GM12878 (cell line): ENCODE data around the gene NXPE4. TPM values are rescaled to one million over a fixed set of nuclear protein-coding genes. Genes with fewer than 3 reads are reported as not detected.

Experiments
- ATAC-seq: fragments of 200-7000 bp; cut with Tn5 transposase; 3 replicates; pipeline ENCODE4 v1.9.1; 2020; ENCODE audit warnings: mild to moderate bottlenecking, moderate library complexity
- BruUV-seq: library from RNA; stranded (reverse); fragments of 400-500 nt; replicated peaks from 2 replicates; lab custom pipeline; 2021; lab: Mats Ljungman, UMichigan
- CTCF ChIA-PET: fragments of 300-600 bp; sonication (Branson Sonifier 250); formaldehyde crosslinking; extraction: SDS; loops from one replicate; lab custom pipeline; 2021; ENCODE audit warnings: inconsistent platforms; lab: Yijun Ruan, JAX
- POLR2A ChIA-PET: fragments of 350-600 bp; formaldehyde crosslinking; extraction: SDS; loops from one replicate; lab custom pipeline; 2021; ENCODE audit warnings: inconsistent platforms; lab: Charles Lee
- RAD21 ChIA-PET: fragments of 300-600 bp; sonication (Branson Sonifier 250); formaldehyde crosslinking; loops from one replicate; lab custom pipeline; 2023; ENCODE audit warnings: antibody characterized with exemption; ENCODE audit not compliant: unreplicated experiment; lab: Charles Lee
- SMC1A ChIA-PET: fragments of 300-600 bp; sonication (Branson Sonifier 250); formaldehyde crosslinking; loops from one replicate; lab custom pipeline; 2023; ENCODE audit not compliant: unreplicated experiment, uncharacterized antibody; lab: Charles Lee
- DNase-seq: peaks from one replicate; pipeline ENCODE4 v3.0.0-alpha.2; 2011; ENCODE audit warnings: low read depth, low spot score
- FAIRE-seq: peaks from 3 replicates; lab custom pipeline; 2011; peaks lifted over from hg19 to GRCh38; lab: Jason Lieb, UNC
- H2AFZ ChIP-seq: 2 replicates; pipeline ENCODE4 v1.6.0; 2011; ENCODE audit warnings: low read depth, low read length, control low read depth; ENCODE audit not compliant: control insufficient read depth
- H3K27ac ChIP-seq: 2 replicates; pipeline ENCODE4 v1.5.1; 2011; ENCODE audit warnings: control low read depth; ENCODE audit not compliant: control insufficient read depth, insufficient read depth
- H3K27me3 ChIP-seq, 2 experiments: replicated peaks in 1 of 2; 2 replicates each; pipeline versions ENCODE4 v1.6.0 to v1.6.1; 2011; ENCODE audit warnings: low read length in 1 of 2; ENCODE audit not compliant: control insufficient read depth in 2 of 2, insufficient read depth in 2 of 2
- H3K36me3 ChIP-seq, 2 experiments: 2 replicates each; pipeline ENCODE4 v1.5.1; 2011; ENCODE audit warnings: low read length in 1 of 2; ENCODE audit not compliant: control insufficient read depth in 2 of 2, insufficient read depth in 2 of 2
- H3K4me1 ChIP-seq: 2 replicates; pipeline ENCODE4 v1.6.1; 2011; ENCODE audit warnings: mild to moderate bottlenecking, low read length, moderate library complexity, mixed read lengths; ENCODE audit not compliant: control insufficient read depth, insufficient read depth
- H3K4me2 ChIP-seq: 2 replicates; pipeline ENCODE4 v1.6.0; 2011; ENCODE audit warnings: control low read depth; ENCODE audit not compliant: control insufficient read depth, insufficient read depth
- H3K4me3 ChIP-seq: fragments of 200-600 bp; sonication (generic); 2 replicates; pipeline ENCODE4 v1.5.1; 2016
- H3K79me2 ChIP-seq: 2 replicates; pipeline ENCODE4 v1.6.0; 2011; ENCODE audit warnings: low read length; ENCODE audit not compliant: control insufficient read depth, insufficient read depth
- H3K9ac ChIP-seq: 2 replicates; pipeline ENCODE4 v1.8.0; 2011; ENCODE audit warnings: low read length, control low read depth, mixed read lengths; ENCODE audit not compliant: control insufficient read depth, insufficient read depth
- H3K9me3 ChIP-seq: replicated peaks from 3 replicates; pipeline ENCODE4 v1.5.1; 2011; ENCODE audit warnings: mild to moderate bottlenecking, low read length; ENCODE audit not compliant: control insufficient read depth, insufficient read depth
- H4K20me1 ChIP-seq: 2 replicates; pipeline ENCODE4 v1.6.0; 2011; ENCODE audit not compliant: control insufficient read depth, insufficient read depth
- BACH1 ChIP-seq: fragments of 450-650 bp; IDR thresholded peaks from 2 replicates; pipeline ENCODE4 v1.6.1; 2017; ENCODE audit warnings: mild to moderate bottlenecking, borderline replicate concordance
- BRCA1 ChIP-seq: IDR thresholded peaks from 2 replicates; pipeline ENCODE4 v1.6.1; 2011; ENCODE audit warnings: low read depth, low read length, improper control_type of control experiment
- CHD4 ChIP-seq: fragments of 200-600 bp; sonication (generic); IDR thresholded peaks from 2 replicates; pipeline ENCODE4 v1.6.1; 2016; ENCODE audit warnings: mild to moderate bottlenecking
- IKZF1 ChIP-seq: fragments of 450-650 bp; conservative IDR thresholded peaks from 2 replicates; pipeline ENCODE4 v1.6.1; 2017; ENCODE audit warnings: antibody characterized with exemption, mild to moderate bottlenecking
- JUNB ChIP-seq: IDR thresholded peaks from 2 replicates; pipeline ENCODE4 v1.6.1; 2016; ENCODE audit warnings: antibody characterized with exemption, mild to moderate bottlenecking
- MXI1 ChIP-seq: fragments of 150-350 bp; IDR thresholded peaks from 2 replicates; pipeline ENCODE4 v1.6.1; 2011; ENCODE audit warnings: low read depth, mild to moderate bottlenecking, inconsistent platforms, low read length, improper control_type of control experiment
- SPI1 ChIP-seq: IDR thresholded peaks from 2 replicates; pipeline ENCODE4 v1.6.1; 2011; ENCODE audit warnings: low read depth, mild to moderate bottlenecking, low read length, moderate library complexity, borderline replicate concordance; ENCODE audit not compliant: insufficient read depth
- STAT3 ChIP-seq: IDR thresholded peaks from 2 replicates; pipeline ENCODE4 v1.6.1; 2011; ENCODE audit warnings: low read depth, low read length, improper control_type of control experiment
- TBL1XR1 ChIP-seq: IDR thresholded peaks from 2 replicates; pipeline ENCODE4 v1.6.1; 2012; ENCODE audit warnings: low read depth, low read length, improper control_type of control experiment
- USF1 ChIP-seq: IDR thresholded peaks from 2 replicates; pipeline ENCODE4 v1.6.1; 2011; ENCODE audit warnings: borderline replicate concordance, low read depth, mild to moderate bottlenecking, moderate library complexity, mixed read lengths, low read length; ENCODE audit not compliant: insufficient read depth; ENCODE audit errors: extremely low read length
- ZNF24 ChIP-seq: fragments of 450-650 bp; IDR thresholded peaks from 2 replicates; pipeline ENCODE4 v1.6.1; 2017; ENCODE audit warnings: antibody characterized with exemption, mild to moderate bottlenecking
- WGBS: methylation state at CpG from one replicate; pipeline ENCODE4 v1.1.6; 2016; ENCODE audit warnings: low lambda C conversion rate; ENCODE audit not compliant: insufficient replicate concordance, insufficient coverage; ENCODE audit errors: missing lambda C conversion rate; 5-methylcytosine and 5-hydroxymethylcytosine counted together
- in situ Hi-C: fragments of 300-500 bp; cut with MboI; formaldehyde crosslinking; loops from 9 replicates; pipeline ENCODE4 v1.14.3; 2018; ENCODE audit warnings: mixed read lengths
- intact Hi-C: fragments of 100-400 bp; cut with micrococcal nuclease; formaldehyde crosslinking; loops from one replicate; pipeline ENCODE4 v1.14.2; 2022; ENCODE audit not compliant: unreplicated experiment
- polyA plus RNA-seq, 11 experiments: library from polyadenylated mRNA; depleted of rRNA in 4 of 11; unstranded in 6 of 11; stranded (reverse) in 5 of 11; fragments of >200 nt; fragmentation: Nextera tagmentation in 4 of 11; fragmentation: Illumina TruSeq in 1 of 11; extraction: Ambion mirVana in 4 of 11; extraction: Trizol in 1 of 11; gene quantifications; 1 replicate in 1 of 11; 2 replicates in 10 of 11; pipeline versions ENCODE4 v1.2.1 to v1.2.3, GENCODE V29; 2011 to 2016; ENCODE audit warnings: inconsistent platforms in 2 of 11, missing spikeins in 2 of 11, low read depth in 1 of 11
- total RNA-seq, 4 experiments: library from RNA; depleted of rRNA in 3 of 4; stranded (reverse); fragments of >200 nt in 3 of 4; fragmentation: Illumina TruSeq in 1 of 4; extraction: Trizol in 1 of 4; gene quantifications; 2 replicates each; pipeline versions ENCODE4 v1.2.1 to v1.2.3, GENCODE V29; 2013 to 2021
- TF ChIP-seq, protein P1 (sequence below): fragments of 450-650 bp; IDR thresholded peaks from 2 replicates; pipeline ENCODE4 v1.6.1; 2017; ENCODE audit warnings: mild to moderate bottlenecking, moderate library complexity
- TF ChIP-seq, protein P2 (sequence below): fragments of 450-650 bp; IDR thresholded peaks from 2 replicates; pipeline ENCODE4 v1.6.1; 2017; ENCODE audit warnings: antibody characterized with exemption, mild to moderate bottlenecking, moderate library complexity

NXPE4 gene
- total and polyA plus RNA-seq, 10 of the 15 experiments (the other 5 are each of a cell fraction or from before 2014, with no cell fraction given): not detected

DNA sequence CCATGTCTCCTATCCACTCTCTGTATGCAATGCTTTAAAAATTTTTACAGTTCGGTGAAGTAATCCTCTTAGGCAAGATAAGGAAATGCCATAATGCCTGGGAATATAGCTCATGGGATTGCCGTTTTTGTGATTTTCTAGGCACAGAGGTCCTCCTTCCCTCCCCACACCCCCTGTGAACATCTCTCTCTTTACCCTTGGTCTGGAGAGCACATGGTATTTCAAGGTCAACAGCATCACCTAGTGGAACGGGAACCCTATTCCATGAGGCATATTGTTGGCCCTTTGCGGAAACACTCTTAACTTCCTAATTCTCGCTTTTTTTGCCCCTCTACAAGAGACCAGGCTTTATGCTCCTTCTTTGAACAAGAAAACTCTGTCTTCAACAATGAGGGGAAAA lies 8.8 kb downstream of the NXPE4 start:
- intact Hi-C loops (no loop called here), in situ Hi-C loops (loop anchor here (10.0 kb wide), 1 partner anchor 58 kb away; no protein-coding TSS in a partner anchor)
- ChIA-PET CTCF (interaction anchor here (1.3 kb wide), 1 partner anchor 190 kb away, joined by 3 read pairs; no protein-coding TSS in a partner anchor), SMC1A (no interaction called here), POLR2A (no interaction called here), RAD21 (no interaction called here)
- no peaks in the 10 kb centered on the region for H3K79me2 ChIP-seq
- FAIRE-seq: no peak
- 68% methylated on average over 5 of the region's 5 CpGs for WGBS
- H3K4me1 ChIP-seq: no peaks in the 10 kb centered on the region
- no TSS peak for BruUV-seq
- ATAC-seq: no peak
- H3K4me2 ChIP-seq: no peak overlapping the region
- no peak for DNase-seq
- no peak overlapping the region for H3K9ac ChIP-seq
- H4K20me1 ChIP-seq: no peaks in the 10 kb centered on the region
- no peak overlapping the region for H2AFZ ChIP-seq
- H3K9me3 ChIP-seq: peaks cover 79% of the 10 kb centered on the region
- no peaks in the 10 kb centered on the region for H3K36me3 ChIP-seq
- H3K27ac ChIP-seq: no peak overlapping the region
- no peak overlapping the region for H3K4me3 ChIP-seq
- peaks cover 0 to 15% of the 10 kb centered on the region in 2 experiments; a peak in 3 of 4 replicates for H3K27me3 ChIP-seq
- TF ChIP-seq ZNF24 (no peak), JUNB (no peak), CHD4 (no peak), BACH1 (no peak), BRCA1 (no peak), USF1 (no peak), TBL1XR1 (no peak), IKZF1 (no peak), MXI1 (no peak), SPI1 (no peak), STAT3 (no peak)
- TF ChIP-seq, protein P1, sequence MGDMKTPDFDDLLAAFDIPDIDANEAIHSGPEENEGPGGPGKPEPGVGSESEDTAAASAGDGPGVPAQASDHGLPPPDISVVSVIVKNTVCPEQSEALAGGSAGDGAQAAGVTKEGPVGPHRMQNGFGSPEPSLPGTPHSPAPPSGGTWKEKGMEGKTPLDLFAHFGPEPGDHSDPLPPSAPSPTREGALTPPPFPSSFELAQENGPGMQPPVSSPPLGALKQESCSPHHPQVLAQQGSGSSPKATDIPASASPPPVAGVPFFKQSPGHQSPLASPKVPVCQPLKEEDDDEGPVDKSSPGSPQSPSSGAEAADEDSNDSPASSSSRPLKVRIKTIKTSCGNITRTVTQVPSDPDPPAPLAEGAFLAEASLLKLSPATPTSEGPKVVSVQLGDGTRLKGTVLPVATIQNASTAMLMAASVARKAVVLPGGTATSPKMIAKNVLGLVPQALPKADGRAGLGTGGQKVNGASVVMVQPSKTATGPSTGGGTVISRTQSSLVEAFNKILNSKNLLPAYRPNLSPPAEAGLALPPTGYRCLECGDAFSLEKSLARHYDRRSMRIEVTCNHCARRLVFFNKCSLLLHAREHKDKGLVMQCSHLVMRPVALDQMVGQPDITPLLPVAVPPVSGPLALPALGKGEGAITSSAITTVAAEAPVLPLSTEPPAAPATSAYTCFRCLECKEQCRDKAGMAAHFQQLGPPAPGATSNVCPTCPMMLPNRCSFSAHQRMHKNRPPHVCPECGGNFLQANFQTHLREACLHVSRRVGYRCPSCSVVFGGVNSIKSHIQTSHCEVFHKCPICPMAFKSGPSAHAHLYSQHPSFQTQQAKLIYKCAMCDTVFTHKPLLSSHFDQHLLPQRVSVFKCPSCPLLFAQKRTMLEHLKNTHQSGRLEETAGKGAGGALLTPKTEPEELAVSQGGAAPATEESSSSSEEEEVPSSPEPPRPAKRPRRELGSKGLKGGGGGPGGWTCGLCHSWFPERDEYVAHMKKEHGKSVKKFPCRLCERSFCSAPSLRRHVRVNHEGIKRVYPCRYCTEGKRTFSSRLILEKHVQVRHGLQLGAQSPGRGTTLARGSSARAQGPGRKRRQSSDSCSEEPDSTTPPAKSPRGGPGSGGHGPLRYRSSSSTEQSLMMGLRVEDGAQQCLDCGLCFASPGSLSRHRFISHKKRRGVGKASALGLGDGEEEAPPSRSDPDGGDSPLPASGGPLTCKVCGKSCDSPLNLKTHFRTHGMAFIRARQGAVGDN: no peak
- TF ChIP-seq, protein P2, sequence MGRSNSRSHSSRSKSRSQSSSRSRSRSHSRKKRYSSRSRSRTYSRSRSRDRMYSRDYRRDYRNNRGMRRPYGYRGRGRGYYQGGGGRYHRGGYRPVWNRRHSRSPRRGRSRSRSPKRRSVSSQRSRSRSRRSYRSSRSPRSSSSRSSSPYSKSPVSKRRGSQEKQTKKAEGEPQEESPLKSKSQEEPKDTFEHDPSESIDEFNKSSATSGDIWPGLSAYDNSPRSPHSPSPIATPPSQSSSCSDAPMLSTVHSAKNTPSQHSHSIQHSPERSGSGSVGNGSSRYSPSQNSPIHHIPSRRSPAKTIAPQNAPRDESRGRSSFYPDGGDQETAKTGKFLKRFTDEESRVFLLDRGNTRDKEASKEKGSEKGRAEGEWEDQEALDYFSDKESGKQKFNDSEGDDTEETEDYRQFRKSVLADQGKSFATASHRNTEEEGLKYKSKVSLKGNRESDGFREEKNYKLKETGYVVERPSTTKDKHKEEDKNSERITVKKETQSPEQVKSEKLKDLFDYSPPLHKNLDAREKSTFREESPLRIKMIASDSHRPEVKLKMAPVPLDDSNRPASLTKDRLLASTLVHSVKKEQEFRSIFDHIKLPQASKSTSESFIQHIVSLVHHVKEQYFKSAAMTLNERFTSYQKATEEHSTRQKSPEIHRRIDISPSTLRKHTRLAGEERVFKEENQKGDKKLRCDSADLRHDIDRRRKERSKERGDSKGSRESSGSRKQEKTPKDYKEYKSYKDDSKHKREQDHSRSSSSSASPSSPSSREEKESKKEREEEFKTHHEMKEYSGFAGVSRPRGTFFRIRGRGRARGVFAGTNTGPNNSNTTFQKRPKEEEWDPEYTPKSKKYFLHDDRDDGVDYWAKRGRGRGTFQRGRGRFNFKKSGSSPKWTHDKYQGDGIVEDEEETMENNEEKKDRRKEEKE: no peak
